ENCODE measurements around the gene EPDR1.

DNA sequence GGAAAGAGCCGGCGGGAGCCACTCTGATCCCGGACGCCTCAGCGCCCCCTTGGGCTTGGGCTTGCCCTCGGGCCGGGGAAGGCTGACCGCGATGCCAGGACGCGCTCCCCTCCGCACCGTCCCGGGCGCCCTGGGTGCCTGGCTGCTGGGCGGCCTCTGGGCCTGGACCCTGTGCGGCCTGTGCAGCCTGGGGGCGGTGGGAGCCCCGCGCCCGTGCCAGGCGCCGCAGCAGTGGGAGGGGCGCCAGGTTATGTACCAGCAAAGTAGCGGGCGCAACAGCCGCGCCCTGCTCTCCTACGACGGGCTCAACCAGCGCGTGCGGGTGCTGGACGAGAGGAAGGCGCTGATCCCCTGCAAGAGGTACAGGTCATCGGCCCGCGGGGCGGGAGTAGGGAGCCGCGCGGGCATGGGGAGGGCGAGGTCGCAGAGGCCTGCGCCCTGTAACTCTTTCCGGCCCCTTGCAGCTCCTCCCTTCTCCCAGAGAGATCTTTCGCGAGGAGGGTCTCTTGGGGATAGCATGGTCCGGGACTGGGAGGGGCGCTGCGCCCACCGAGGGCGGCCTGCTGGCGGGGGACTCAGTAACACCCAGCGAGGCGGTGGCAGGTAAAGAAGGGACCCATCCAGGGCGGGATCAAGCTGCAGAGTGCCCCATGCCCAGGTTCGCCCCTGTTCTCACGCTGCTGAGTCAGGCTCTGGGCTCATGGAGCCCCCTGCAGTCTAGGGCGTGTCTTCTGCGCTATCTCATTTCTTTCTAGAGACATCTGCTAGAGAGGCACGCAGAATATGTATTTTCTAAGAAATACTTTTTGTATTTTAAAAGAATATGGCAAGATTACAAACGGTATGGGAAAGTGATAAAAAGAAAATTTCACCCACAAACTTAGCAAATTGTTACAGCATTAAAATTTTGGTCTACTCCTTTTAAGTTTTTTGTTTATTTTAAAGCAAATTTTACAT is 687 bp downstream of the EPDR1 start:
- no peak for TF ChIP-seq POLR2A (IDR thresholded peaks at IDR 0.05)
- TF ChIP-seq, protein P1, sequence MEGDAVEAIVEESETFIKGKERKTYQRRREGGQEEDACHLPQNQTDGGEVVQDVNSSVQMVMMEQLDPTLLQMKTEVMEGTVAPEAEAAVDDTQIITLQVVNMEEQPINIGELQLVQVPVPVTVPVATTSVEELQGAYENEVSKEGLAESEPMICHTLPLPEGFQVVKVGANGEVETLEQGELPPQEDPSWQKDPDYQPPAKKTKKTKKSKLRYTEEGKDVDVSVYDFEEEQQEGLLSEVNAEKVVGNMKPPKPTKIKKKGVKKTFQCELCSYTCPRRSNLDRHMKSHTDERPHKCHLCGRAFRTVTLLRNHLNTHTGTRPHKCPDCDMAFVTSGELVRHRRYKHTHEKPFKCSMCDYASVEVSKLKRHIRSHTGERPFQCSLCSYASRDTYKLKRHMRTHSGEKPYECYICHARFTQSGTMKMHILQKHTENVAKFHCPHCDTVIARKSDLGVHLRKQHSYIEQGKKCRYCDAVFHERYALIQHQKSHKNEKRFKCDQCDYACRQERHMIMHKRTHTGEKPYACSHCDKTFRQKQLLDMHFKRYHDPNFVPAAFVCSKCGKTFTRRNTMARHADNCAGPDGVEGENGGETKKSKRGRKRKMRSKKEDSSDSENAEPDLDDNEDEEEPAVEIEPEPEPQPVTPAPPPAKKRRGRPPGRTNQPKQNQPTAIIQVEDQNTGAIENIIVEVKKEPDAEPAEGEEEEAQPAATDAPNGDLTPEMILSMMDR (IDR thresholded peaks at IDR 0.05): peak in 1 of 4 donors; percentile 21
